ENCODE results near the gene RAPGEFL1.

Gene RAPGEFL1

GRCh38 chr17:40181205-40181604 lies 3.9 kb downstream of the RAPGEFL1 start:
- Histone ChIP-seq H3F3A (ENCODE audit: low read depth) (no peaks in the 10 kb centered on the region), H3K79me2 (ENCODE audit: insufficient read depth, low read length) (no peaks in the 10 kb centered on the region), H3K4me1 (ENCODE audit: insufficient read depth, low read length, poor library complexity, severe bottlenecking) (no peaks in the 10 kb centered on the region), H3K4me2 (ENCODE audit: low read depth, low read length, poor library complexity, severe bottlenecking) (no peak overlapping the region), H3K9me2 (replicated peaks; ENCODE audit: low read depth, low read length) (no peaks in the 10 kb centered on the region), H3K4me3 (ENCODE audit: low read length, poor library complexity, severe bottlenecking) (no peak overlapping the region), H4K20me1 (ENCODE audit: insufficient read depth, low read length, poor library complexity, severe bottlenecking) (no peaks in the 10 kb centered on the region), H3K9me3 (ENCODE audit: insufficient read depth, low read depth, low read length) (no peaks in the 10 kb centered on the region), H3K27me3 (ENCODE audit: insufficient read depth, low read length, poor library complexity, severe bottlenecking) (no peaks in the 10 kb centered on the region), H2AFZ (ENCODE audit: low read length) (no peak overlapping the region), H3K36me3 (ENCODE audit: insufficient read depth, low read length) (peaks cover 12% of the 10 kb centered on the region; the same call in 1 of the 2 replicates), H3K9ac (ENCODE audit: low read depth, low read length, poor library complexity, severe bottlenecking) (no peak overlapping the region)
- TF ChIP-seq EZH2phosphoT487 (IDR thresholded peaks at IDR 0.05; ENCODE audit: borderline replicate concordance) (no peak), CTCF (conservative IDR thresholded peaks at IDR 0.05; ENCODE audit: low read length) (no peak)

GRCh38 chr17:40182606-40183005 lies 5.3 kb downstream of the RAPGEFL1 start:
- Histone ChIP-seq H3K4me1 (ENCODE audit: insufficient read depth, low read length, poor library complexity, severe bottlenecking) (no peaks in the 10 kb centered on the region), H3K4me3 (ENCODE audit: low read length, poor library complexity, severe bottlenecking) (no peak overlapping the region), H3K79me2 (ENCODE audit: insufficient read depth, low read length) (no peaks in the 10 kb centered on the region), H2AFZ (ENCODE audit: low read length) (no peak overlapping the region), H3K9me2 (replicated peaks; ENCODE audit: low read depth, low read length) (no peaks in the 10 kb centered on the region), H3K9ac (ENCODE audit: low read depth, low read length, poor library complexity, severe bottlenecking) (no peak overlapping the region), H3K27me3 (ENCODE audit: insufficient read depth, low read length, poor library complexity, severe bottlenecking) (no peaks in the 10 kb centered on the region), H3F3A (ENCODE audit: low read depth) (no peaks in the 10 kb centered on the region), H3K36me3 (ENCODE audit: insufficient read depth, low read length) (peaks cover 3% of the 10 kb centered on the region; the same call in 1 of the 2 replicates), H4K20me1 (ENCODE audit: insufficient read depth, low read length, poor library complexity, severe bottlenecking) (no peaks in the 10 kb centered on the region), H3K4me2 (ENCODE audit: low read depth, low read length, poor library complexity, severe bottlenecking) (no peak overlapping the region), H3K9me3 (ENCODE audit: insufficient read depth, low read depth, low read length) (no peaks in the 10 kb centered on the region)
- TF ChIP-seq EZH2phosphoT487 (IDR thresholded peaks at IDR 0.05; ENCODE audit: borderline replicate concordance), result no peak
- TF ChIP-seq CTCF (conservative IDR thresholded peaks at IDR 0.05; ENCODE audit: low read length), result no peak

GRCh38 chr17:40187238-40187637 lies 10.0 kb downstream of the RAPGEFL1 start:
- Histone ChIP-seq H3K4me3 (ENCODE audit: low read length, poor library complexity, severe bottlenecking) (no peak overlapping the region), H3K36me3 (ENCODE audit: insufficient read depth, low read length) (no peaks in the 10 kb centered on the region), H3F3A (ENCODE audit: low read depth) (no peaks in the 10 kb centered on the region), H3K79me2 (ENCODE audit: insufficient read depth, low read length) (no peaks in the 10 kb centered on the region), H3K27me3 (ENCODE audit: insufficient read depth, low read length, poor library complexity, severe bottlenecking) (no peaks in the 10 kb centered on the region), H4K20me1 (ENCODE audit: insufficient read depth, low read length, poor library complexity, severe bottlenecking) (no peaks in the 10 kb centered on the region), H3K4me2 (ENCODE audit: low read depth, low read length, poor library complexity, severe bottlenecking) (no peak overlapping the region), H3K9me2 (replicated peaks; ENCODE audit: low read depth, low read length) (no peaks in the 10 kb centered on the region), H3K9ac (ENCODE audit: low read depth, low read length, poor library complexity, severe bottlenecking) (no peak overlapping the region), H2AFZ (ENCODE audit: low read length) (no peak overlapping the region), H3K9me3 (ENCODE audit: insufficient read depth, low read depth, low read length) (no peaks in the 10 kb centered on the region), H3K4me1 (ENCODE audit: insufficient read depth, low read length, poor library complexity, severe bottlenecking) (peaks cover 13% of the 10 kb centered on the region)
- TF ChIP-seq EZH2phosphoT487 (IDR thresholded peaks at IDR 0.05; ENCODE audit: borderline replicate concordance) (no peak), CTCF (conservative IDR thresholded peaks at IDR 0.05; ENCODE audit: low read length) (no peak)
